GM10266 (cell line): ENCODE results near the gene GRK6.
"Not testable (repeated sequence)": the region's sequence is repeated elsewhere in the genome, so short reads cannot be mapped to it uniquely, and the experiment has no call there.

Experiments used
- DNase-seq: peaks from one replicate; pipeline ENCODE4 v3.0.0; 2012; ENCODE audit errors: extremely low spot score
- TF ChIP-seq, protein P1 (sequence below): IDR thresholded peaks from 2 replicates; pipeline ENCODE4 v1.5.1; 2012; ENCODE audit warnings: mild to moderate bottlenecking, low read depth; ENCODE audit not compliant: control insufficient read depth, insufficient read depth; ENCODE audit errors: missing control alignments

The GRK6 gene

DNA sequence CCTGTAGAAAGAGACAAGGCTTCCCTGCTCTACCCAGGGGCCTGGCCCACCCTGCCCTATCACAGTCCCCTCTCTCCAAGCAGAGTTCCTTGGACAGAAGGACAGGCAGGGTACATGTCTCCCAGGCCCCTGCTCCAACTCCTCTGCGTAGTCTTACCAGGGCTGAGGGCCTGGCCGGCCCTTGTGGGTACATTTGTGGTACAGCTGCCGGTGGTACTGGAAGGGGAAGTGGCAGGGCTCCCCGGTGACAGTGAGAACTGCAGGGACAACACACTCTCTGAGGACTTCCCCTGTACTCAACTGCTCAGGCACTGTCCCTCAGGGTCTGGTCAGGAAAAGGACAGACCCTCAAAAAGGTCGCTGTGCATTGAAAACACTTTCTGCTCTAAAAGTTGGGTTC lies 20.7 kb upstream of the GRK6 start:
- TF ChIP-seq, protein P1, sequence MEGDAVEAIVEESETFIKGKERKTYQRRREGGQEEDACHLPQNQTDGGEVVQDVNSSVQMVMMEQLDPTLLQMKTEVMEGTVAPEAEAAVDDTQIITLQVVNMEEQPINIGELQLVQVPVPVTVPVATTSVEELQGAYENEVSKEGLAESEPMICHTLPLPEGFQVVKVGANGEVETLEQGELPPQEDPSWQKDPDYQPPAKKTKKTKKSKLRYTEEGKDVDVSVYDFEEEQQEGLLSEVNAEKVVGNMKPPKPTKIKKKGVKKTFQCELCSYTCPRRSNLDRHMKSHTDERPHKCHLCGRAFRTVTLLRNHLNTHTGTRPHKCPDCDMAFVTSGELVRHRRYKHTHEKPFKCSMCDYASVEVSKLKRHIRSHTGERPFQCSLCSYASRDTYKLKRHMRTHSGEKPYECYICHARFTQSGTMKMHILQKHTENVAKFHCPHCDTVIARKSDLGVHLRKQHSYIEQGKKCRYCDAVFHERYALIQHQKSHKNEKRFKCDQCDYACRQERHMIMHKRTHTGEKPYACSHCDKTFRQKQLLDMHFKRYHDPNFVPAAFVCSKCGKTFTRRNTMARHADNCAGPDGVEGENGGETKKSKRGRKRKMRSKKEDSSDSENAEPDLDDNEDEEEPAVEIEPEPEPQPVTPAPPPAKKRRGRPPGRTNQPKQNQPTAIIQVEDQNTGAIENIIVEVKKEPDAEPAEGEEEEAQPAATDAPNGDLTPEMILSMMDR, result no peak
- DNase-seq, result no peak

DNA sequence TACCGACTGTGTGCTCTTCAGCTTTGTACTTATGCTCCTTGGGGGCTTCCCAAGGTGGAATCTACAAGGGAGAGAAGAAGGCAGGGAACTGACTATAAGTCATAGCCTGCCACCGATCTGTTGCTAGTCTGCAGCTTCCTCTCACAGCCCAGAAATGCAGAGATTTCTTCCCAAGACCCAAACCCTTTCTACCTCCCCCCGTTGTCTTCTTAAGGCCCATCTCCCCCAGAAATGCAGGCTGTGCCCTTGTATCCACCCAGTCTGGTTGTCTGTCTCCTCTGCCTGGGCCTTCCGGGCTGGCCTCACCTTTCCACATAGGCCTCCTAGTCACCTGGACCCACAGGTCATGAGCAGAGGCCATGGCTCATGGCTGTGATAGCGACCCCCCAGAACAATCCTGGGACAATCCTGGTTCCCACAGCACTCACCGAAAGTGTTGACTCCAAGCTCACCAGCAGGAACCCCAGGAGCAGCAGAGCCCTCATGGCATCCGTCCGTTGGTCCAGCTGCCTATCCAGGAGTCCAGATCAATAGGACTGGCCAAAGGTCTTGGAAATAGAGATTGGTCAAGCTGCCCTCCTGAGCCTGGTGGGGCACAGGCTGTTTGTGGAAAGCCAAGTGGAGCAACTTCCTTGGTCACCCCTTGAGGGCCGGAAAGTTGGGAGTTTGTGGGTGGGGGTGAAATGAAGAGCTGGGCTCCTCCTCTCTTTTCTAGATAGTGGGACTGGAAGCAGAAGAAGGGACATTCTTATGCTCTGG lies 17.3 kb upstream of the GRK6 start, which contains the start of gene F12:
F12 (minus strand) TSS at position 522 of the 759 bp plus-strand sequence; CDS start at position 485, 37 bp downstream.
- DNase-seq, result no peak
- TF ChIP-seq, protein P1, result no peak

DNA sequence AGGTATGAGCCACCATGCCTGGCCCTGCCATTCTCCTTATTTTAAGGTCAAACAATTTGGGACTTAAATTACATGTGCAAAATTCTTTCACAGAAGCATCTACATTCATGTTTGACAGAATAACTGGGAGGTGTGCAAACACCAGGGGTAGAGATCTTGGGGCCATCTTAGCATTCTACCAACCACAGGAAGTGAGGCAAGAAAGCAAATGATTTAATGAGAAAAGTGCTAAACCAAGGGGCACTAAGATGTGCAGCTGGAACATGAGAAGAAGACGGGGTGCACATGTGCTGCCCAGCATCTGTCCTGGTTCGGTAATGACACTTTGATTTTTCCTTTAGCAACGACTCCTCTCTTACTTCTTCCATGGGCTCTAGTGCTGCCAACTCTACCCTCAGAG lies 15.9 kb upstream of the GRK6 start:
- DNase-seq, result no peak
- TF ChIP-seq, protein P1, result no peak

DNA sequence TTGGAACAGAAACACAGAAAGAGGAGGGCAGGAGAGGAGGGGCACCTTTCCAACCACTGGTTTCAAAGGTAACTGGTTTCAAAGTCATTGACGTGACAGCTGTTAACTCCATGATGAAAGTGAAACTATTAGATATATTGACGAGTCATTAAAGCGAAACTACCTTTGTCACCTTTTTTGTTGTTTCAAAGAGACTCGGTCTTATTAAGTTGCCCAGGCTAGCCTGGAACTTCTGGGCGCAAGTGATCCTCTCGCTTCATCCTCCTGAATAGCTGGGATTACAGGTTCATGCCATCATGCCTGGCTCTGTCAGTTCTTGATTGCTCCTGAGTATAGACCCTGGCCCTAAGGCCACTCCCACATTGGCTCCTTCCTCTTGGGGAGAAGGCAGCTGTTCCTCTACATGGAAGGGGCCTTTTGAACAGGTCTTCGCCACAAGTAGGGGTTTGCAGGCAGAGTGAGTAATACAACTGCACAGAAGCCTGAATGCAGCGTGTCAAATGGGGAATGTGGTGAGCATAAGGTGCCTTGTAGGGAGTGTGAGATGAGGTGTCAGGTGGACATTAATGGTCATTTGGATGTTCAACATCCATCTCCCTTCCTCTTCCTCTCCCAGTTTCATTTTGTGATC lies 13.8 kb upstream of the GRK6 start:
- TF ChIP-seq, protein P1, result no peak
- DNase-seq, result no peak

DNA sequence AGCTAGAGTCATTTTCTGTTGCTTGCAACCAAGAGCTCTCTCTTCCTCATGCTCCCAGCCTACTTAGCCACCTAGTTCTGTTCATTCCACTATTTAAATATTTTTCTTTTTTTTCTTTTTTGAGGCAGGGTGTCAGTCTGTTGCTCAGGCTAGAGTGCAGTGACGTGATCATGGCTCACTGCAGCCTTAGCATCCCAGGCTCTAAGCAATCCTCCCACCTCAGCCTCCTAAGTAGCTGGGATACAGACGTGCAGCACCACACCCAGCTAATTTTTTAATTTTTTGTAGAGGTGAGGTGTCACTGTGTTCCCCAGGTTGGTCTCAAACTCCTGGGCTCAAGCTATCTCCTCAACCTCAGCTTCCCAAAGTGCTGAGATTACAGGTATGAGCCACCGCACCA lies 12.0 kb upstream of the GRK6 start:
- TF ChIP-seq, protein P1, result no peak
- no peak for DNase-seq

DNA sequence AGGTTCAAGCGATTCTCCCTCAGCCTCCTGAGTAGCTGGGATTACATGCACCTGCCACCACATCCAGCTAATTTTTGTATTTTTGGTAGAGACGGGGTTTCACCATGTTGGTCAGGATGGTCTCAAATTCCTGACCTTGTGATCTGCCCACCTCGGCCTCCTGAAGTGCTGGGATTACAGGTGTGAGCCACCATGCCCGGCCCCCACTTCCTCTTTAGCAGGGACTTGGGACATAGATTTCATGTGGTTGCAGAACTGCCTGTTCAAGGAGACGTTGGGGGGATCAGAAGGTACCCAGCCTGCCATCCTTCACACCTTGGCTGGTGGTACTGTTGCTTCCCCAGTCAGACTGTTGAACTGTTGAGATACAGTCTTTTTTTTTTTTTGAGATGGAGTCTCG lies 9.4 kb upstream of the GRK6 start:
- DNase-seq, result not testable (repeated sequence)

DNA sequence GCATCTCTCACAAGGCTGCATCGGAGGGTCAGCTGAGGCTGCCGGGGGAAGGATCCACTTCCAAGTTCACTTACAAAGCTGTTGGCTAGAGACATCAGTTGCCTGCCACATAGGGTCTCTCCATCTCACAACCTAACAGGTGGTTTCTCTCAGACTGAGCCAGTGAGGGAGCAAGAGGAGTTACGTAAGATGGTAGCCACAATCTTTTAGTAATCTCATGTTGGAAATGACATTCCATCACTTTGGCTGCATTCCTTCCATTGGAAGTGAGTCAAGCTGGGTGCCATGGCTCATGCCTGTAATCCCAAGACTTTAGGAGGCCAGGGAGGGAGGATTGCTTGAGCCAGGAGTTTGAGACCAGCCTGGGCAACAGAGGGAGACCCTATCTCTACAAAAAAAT lies 7.4 kb upstream of the GRK6 start:
- TF ChIP-seq, protein P1, result no peak
- DNase-seq, result no peak

DNA sequence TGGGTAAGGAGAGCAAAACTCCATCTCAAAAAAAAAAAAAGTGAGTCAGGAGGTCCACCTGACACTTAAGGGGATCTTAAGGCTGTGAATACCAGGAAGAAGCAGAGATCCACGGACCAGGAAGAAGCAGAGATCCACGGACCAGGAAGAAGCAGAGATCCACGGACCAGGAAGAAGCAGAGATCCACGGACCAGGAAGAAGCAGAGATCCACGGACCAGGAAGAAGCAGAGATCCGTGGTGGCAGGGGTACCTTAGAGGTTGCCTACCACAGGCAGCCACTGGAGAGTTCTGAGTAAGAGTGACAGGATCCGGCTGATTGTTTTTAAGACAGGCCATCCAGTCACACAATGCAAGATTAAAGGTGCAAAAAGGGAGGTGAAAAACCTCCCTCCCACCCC lies 6.0 kb upstream of the GRK6 start:
- DNase-seq, result not testable (repeated sequence)
